Activated CD8-positive, alpha-beta T cell treated with anti-CD3 and anti-CD28 coated beads, Interleukin-2, amount 10 ng/mL, durations not matched to agents 7 days and 5 days (primary cell): ENCODE data around the gene PFKP. TPM values are rescaled to one million over a fixed set of nuclear protein-coding genes. Genes with fewer than 3 reads are reported as not detected.

ENCODE experiments used
- ATAC-seq: fragments of 150-1000 bp; cut with Tn5 transposase; one replicate; pipeline ENCODE4 v1.10.0; 2021; ENCODE audit warnings: moderate library complexity
- CTCF ChIA-PET: fragments of 350-600 bp; sonication (Branson Sonifier 250); formaldehyde crosslinking; loops from one replicate; lab custom pipeline; 2021; ENCODE audit warnings: antibody characterized with exemption; lab: Charles Lee
- POLR2A ChIA-PET: fragments of 350-600 bp; sonication (Branson Sonifier 250); formaldehyde crosslinking; loops from one replicate; lab custom pipeline; 2021; ENCODE audit warnings: antibody characterized with exemption; lab: Charles Lee
- DNase-seq: peaks from one replicate; pipeline ENCODE4 v3.0.0-alpha.2; 2020
- H3K27ac Mint-ChIP-seq: one replicate; pipeline ENCODE4 v1.8.0; 2021; ENCODE audit warnings: mild to moderate bottlenecking, mixed read lengths
- H3K27me3 Mint-ChIP-seq: one replicate; pipeline ENCODE4 v1.8.0; 2021; ENCODE audit warnings: low read depth, mixed read lengths
- H3K36me3 Mint-ChIP-seq: one replicate; pipeline ENCODE4 v1.8.0; 2021; ENCODE audit warnings: low read depth, mixed read lengths
- H3K4me1 Mint-ChIP-seq: one replicate; pipeline ENCODE4 v1.8.0; 2021; ENCODE audit warnings: low read depth, mixed read lengths
- H3K4me3 Mint-ChIP-seq: one replicate; pipeline ENCODE4 v1.8.0; 2021; ENCODE audit warnings: mild to moderate bottlenecking, mixed read lengths
- H3K9me3 Mint-ChIP-seq: one replicate; pipeline ENCODE4 v1.8.0; 2022; ENCODE audit warnings: mixed read lengths; ENCODE audit not compliant: insufficient read depth
- total RNA-seq, 2 experiments: library from RNA; stranded (reverse); gene quantifications; one replicate each; pipeline ENCODE4 v1.2.3, GENCODE V29; 2021

The PFKP gene
- total RNA-seq, 2 experiments from 2014 or later, result 220 to 233 TPM

DNA sequence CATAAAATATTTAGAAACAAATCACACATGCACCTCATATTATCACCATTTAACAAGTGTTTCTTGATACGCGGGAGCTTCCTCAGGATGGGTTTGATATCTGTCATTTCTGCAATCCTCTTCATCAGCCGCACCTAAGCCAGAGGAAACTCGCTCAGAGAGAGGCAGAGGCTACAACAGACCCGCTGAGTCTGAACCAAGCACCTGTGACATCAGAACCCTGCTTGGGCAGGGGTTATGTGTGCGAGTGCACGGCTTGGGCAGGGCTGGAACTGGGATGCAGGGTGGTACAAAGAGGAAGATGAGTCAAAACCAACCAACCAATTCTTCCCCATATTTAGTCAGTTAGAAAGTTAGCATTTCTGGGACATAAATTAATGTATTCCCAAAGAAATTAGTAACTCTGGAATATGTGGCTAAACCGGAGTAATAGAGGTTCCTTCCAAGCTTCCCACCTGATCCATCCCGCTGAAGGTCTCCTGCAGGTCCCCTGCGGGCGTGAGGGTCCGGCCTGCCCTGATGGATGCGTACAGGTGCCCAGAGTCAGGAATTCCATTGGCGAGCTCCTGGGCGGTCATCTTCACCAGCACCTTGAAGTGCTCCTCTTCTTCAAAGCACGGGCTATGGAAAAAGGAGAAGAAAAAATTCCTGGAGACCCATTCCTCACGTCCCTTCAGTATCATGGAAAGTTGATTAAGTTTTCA lies 79.9 kb downstream of the PFKP start:
- DNase-seq (no peak), ATAC-seq (no peak)
- no peaks in the 10 kb centered on the region for H3K27me3 Mint-ChIP-seq
- no peaks in the 10 kb centered on the region for H3K9me3 Mint-ChIP-seq
- H3K27ac Mint-ChIP-seq, result no peak overlapping the region
- POLR2A ChIA-PET, result interaction anchor here (0.6 kb wide), 1 partner anchor 256 kb away, joined by 3 read pairs; no protein-coding TSS in a partner anchor
- no peak overlapping the region for H3K4me3 Mint-ChIP-seq
- H3K36me3 Mint-ChIP-seq, result peaks cover 50% of the 10 kb centered on the region
- no peaks in the 10 kb centered on the region for H3K4me1 Mint-ChIP-seq
- CTCF ChIA-PET, result no interaction called here

DNA sequence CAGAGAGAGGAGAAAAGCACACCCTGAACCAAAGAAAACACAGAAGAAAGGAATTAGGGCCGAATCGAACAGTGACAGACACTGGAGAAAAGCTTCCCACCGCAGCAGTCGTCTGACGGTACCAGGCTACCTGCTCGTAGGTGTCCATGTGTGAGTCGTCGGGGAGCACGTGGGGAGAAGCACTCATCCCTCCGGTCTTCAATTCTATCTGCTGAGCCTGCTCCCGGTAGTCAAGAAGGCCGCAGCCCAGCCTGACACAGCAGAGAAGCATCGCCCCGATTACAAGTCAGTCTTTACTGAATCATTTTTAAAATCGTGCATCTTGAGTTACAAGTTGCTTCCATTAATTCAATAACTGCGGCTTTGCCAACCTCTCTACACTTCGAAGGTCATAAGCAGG lies 80.7 kb downstream of the PFKP start:
- ATAC-seq (no peak), DNase-seq (no peak)
- H3K36me3 Mint-ChIP-seq, result peaks cover 51% of the 10 kb centered on the region
- H3K9me3 Mint-ChIP-seq, result no peaks in the 10 kb centered on the region
- ChIA-PET POLR2A (no interaction called here), CTCF (no interaction called here)
- no peaks in the 10 kb centered on the region for H3K27me3 Mint-ChIP-seq
- no peak overlapping the region for H3K27ac Mint-ChIP-seq
- no peaks in the 10 kb centered on the region for H3K4me1 Mint-ChIP-seq
- no peak overlapping the region for H3K4me3 Mint-ChIP-seq

DNA sequence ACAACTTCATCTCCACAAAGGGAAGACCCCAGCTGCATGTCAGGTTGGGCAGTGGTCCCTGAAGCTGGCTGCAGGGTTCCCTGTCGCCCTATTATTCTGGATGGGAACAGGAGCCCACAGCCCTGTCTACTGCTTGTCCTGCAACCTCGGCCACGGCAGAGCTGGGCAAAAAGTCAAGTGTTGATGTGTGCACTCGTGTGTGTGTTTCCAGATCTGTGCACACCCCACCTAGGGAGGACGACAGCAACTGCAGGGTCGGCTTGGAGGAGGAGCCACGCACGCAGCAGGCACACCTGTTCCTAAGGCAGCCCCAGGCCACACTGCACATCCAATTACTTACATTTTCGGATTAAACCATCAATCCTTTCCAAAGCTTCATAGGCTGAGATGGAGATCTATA lies 81.6 kb downstream of the PFKP start:
- no peak for DNase-seq
- no peak overlapping the region for H3K4me3 Mint-ChIP-seq
- peaks cover 50% of the 10 kb centered on the region for H3K36me3 Mint-ChIP-seq
- H3K4me1 Mint-ChIP-seq, result no peaks in the 10 kb centered on the region
- H3K27ac Mint-ChIP-seq, result no peak overlapping the region
- ATAC-seq, result no peak
- H3K27me3 Mint-ChIP-seq, result no peaks in the 10 kb centered on the region
- H3K9me3 Mint-ChIP-seq, result no peaks in the 10 kb centered on the region
- ChIA-PET CTCF (no interaction called here), POLR2A (no interaction called here)

DNA sequence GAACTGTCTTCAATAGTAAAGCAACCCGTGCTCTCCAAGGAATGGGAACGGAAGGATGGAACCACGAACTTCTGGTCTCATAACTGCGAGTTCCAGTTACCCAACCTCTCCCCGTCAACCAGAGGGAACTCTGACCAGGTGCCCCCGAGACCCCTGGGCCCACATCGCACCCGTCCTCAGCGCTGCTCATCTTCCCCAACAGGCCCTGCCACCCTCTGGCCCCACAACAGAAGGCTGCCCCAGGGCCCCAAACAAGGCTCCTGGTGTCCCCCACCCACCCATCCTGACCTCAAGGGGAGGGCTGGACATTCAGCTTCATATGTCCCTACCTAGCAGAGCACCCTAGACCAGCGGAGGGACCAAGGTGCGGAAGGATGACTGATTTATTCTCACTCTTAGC lies 82.6 kb downstream of the PFKP start:
- H3K27me3 Mint-ChIP-seq, result no peaks in the 10 kb centered on the region
- H3K27ac Mint-ChIP-seq, result no peak overlapping the region
- DNase-seq, result no peak
- no peaks in the 10 kb centered on the region for H3K9me3 Mint-ChIP-seq
- no peaks in the 10 kb centered on the region for H3K4me1 Mint-ChIP-seq
- peaks cover 53% of the 10 kb centered on the region for H3K36me3 Mint-ChIP-seq
- CTCF ChIA-PET, result no interaction called here
- POLR2A ChIA-PET, result no interaction called here
- ATAC-seq, result no peak
- H3K4me3 Mint-ChIP-seq, result no peak overlapping the region

DNA sequence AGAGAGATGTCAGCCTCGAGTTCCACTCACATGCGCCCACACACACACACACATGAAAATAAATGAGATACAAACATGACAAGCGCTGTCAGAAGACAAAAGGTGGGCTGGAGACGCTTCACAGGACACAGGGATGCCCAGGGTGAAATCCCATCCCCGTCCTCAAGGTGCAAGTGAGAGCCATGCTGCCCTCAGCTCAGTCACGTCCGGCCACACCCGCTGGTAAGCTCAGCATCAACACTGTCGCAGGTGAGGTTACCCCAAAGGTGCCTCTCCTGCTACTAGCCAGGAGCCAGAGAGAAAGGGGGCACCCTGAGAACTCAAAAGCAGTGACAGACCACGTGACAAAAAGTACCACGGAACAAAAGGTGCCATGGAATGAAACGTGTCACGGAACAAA lies 83.0 kb downstream of the PFKP start:
- Mint-ChIP-seq H3K4me1 (no peaks in the 10 kb centered on the region), H3K27ac (no peak overlapping the region), H3K36me3 (peaks cover 55% of the 10 kb centered on the region), H3K9me3 (no peaks in the 10 kb centered on the region), H3K27me3 (no peaks in the 10 kb centered on the region), H3K4me3 (no peak overlapping the region)
- no peak for ATAC-seq
- no peak for DNase-seq
- ChIA-PET POLR2A (no interaction called here), CTCF (no interaction called here)

DNA sequence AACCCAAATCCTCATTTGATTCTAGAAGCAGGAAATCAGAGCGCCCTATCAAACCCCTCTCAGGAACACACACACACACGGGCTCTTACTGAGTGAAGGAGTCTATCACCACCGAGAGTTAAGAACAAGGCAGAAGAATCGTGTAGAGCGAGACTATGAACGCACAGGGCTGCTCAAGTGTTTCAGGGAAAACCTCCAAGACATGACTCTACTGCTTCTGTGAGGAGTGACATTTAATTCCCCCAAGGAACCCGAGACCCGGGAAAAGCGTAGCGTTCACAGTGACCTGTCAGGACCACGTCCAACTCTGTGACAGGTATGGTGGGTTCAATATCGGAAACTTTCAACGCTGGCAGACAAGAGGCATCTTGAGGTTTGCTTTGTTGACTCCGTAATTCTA lies 83.6 kb downstream of the PFKP start:
- Mint-ChIP-seq H3K27me3 (no peaks in the 10 kb centered on the region), H3K36me3 (peaks cover 53% of the 10 kb centered on the region), H3K4me1 (no peaks in the 10 kb centered on the region), H3K9me3 (no peaks in the 10 kb centered on the region), H3K27ac (no peak overlapping the region), H3K4me3 (no peak overlapping the region)
- POLR2A ChIA-PET, result no interaction called here
- DNase-seq (no peak), ATAC-seq (no peak)
- CTCF ChIA-PET, result no interaction called here

DNA sequence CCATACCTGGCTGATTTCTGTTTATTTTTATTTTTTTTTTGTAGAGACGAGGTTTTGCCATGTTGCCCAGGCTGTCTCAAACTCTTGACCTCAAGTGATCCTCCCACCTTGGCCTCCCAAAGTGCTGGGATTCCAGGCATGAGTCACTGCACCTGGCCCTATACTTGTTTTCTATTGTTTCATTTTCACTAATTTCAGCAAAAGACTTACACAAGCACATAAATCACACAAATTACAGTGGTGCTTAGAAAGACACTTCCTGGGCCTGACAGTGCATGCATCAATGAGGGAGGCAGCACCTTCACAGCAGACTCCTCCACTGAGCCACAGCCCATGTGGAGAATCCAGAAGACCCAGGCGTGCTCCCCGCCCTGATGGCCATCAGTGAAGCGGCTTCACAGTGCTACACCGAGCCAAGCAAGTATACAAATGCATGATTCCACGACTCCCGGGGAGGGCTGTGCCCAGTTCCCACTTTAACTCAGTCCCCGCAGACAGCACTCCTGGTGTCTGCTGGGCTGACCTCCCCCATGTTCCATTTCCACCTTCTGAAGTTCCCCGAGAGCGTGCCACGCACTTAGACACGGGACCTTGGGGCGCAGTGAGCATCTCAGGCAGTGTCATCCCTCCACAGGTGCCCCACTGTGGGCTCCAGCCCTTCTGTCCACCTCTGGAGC lies 84.7 kb downstream of the PFKP start:
- H3K4me3 Mint-ChIP-seq, result no peak overlapping the region
- H3K4me1 Mint-ChIP-seq, result no peaks in the 10 kb centered on the region
- peak overlapping the region; percentile 18 for H3K27ac Mint-ChIP-seq
- peaks cover 53% of the 10 kb centered on the region for H3K36me3 Mint-ChIP-seq
- ATAC-seq (no peak), DNase-seq (no peak)
- POLR2A ChIA-PET, result no interaction called here
- no peaks in the 10 kb centered on the region for H3K9me3 Mint-ChIP-seq
- CTCF ChIA-PET, result interaction anchor here (2.6 kb wide), 1 partner anchor 12 kb away, joined by 13 read pairs; no protein-coding TSS in a partner anchor
- no peaks in the 10 kb centered on the region for H3K27me3 Mint-ChIP-seq

DNA sequence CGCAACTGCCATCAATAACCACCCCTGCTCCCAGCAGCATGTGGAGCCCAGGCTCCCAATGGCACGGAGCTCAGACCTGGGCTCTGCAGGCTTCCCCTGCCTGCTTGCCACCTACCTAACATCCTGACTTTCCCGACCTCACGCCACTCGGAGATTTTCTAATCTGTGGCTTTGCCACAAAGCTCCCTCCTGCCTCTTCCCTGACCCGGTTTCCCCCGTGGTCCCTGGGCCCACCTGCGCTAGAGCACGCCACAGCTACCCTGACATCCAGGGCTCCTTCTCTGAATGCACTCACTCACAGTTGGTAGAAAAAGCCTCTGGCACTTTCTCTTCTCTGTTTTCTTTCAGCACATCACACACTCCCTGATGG lies 85.2 kb downstream of the PFKP start:
- no peak for ATAC-seq
- H3K9me3 Mint-ChIP-seq, result no peaks in the 10 kb centered on the region
- H3K27me3 Mint-ChIP-seq, result no peaks in the 10 kb centered on the region
- POLR2A ChIA-PET, result interaction anchor here (1.3 kb wide), 1 partner anchor 62 kb away, joined by 3 read pairs; no protein-coding TSS in a partner anchor
- no peak overlapping the region for H3K4me3 Mint-ChIP-seq
- DNase-seq, result no peak
- CTCF ChIA-PET, result interaction anchor here (2.6 kb wide), 1 partner anchor 11 kb away, joined by 13 read pairs; no protein-coding TSS in a partner anchor
- peaks cover 54% of the 10 kb centered on the region for H3K36me3 Mint-ChIP-seq
- H3K27ac Mint-ChIP-seq, result no peak overlapping the region
- H3K4me1 Mint-ChIP-seq, result no peaks in the 10 kb centered on the region

DNA sequence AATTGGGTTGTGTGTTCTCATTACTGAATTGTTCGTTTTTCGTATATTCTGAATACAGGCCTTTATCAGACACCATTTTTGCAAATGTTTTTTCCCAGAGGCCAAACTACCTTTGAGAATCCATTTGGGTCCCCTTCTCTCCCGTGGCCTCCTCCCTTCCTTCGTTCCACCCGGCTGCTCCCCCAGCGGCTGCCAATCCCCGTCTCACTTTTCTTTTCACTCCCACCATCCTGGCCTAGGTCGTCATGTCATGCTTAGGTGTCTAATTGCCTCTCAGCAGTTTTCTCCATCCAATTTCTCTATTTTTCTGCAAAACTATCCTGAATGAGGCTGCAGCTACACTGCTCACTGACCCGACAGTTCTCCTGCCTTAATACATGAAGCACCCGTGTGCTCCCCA lies 87.3 kb downstream of the PFKP start:
- Mint-ChIP-seq H3K4me1 (no peaks in the 10 kb centered on the region), H3K9me3 (no peaks in the 10 kb centered on the region), H3K4me3 (no peak overlapping the region), H3K27ac (no peak overlapping the region), H3K36me3 (peaks cover 58% of the 10 kb centered on the region), H3K27me3 (no peaks in the 10 kb centered on the region)
- DNase-seq (no peak), ATAC-seq (no peak)
- ChIA-PET POLR2A (no interaction called here), CTCF (interaction anchor here (2.6 kb wide), 1 partner anchor 9 kb away, joined by 13 read pairs; no protein-coding TSS in a partner anchor)

DNA sequence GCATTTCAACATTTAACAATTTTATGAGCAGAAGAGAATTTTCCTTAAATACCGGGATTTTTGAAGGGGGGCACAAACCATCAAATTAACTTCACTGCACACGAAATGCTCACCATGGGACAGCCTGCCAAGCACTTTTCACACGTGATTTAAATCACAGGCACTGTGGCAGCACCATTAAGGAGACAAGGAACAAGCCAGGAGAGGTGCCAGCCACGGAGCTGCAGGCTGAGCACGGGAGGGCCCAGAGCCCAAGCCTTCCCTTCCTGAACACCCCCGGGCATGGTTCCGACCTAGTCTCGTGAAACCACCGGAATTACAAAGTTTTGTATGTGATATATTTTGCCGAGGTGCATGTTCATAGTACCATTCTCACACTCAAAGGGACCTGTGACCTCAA lies 91.8 kb downstream of the PFKP start:
- peaks cover 55% of the 10 kb centered on the region for H3K36me3 Mint-ChIP-seq
- ChIA-PET POLR2A (no interaction called here), CTCF (no interaction called here)
- H3K4me1 Mint-ChIP-seq, result no peaks in the 10 kb centered on the region
- no peak overlapping the region for H3K4me3 Mint-ChIP-seq
- no peaks in the 10 kb centered on the region for H3K9me3 Mint-ChIP-seq
- H3K27ac Mint-ChIP-seq, result no peak overlapping the region
- H3K27me3 Mint-ChIP-seq, result no peaks in the 10 kb centered on the region
- DNase-seq (no peak), ATAC-seq (no peak)

DNA sequence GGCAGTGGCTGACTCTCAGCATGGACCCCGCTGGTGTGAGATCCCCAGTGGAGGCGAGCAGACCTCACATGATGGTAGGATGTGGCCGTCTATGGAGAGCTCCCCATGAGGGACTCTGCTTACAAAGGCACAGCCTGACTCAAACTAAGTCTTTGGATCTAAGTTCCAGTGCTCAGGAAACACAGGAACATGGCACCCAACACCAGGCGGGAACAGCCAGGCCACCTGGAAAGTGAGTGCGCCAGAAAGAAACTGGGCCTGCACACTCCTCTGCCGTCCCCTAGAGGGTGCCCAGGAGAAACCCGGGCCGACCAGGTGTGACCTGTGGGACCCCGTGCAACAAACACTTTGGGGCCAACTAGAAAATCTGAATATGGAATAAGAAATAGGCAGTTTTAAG lies 95.2 kb downstream of the PFKP start:
- ChIA-PET CTCF (interaction anchor here (3.8 kb wide), 1 partner anchor 9 kb away, joined by 13 read pairs; no protein-coding TSS in a partner anchor), POLR2A (no interaction called here)
- no peaks in the 10 kb centered on the region for H3K4me1 Mint-ChIP-seq
- H3K9me3 Mint-ChIP-seq, result no peaks in the 10 kb centered on the region
- DNase-seq (no peak), ATAC-seq (peak; percentile 47)
- H3K36me3 Mint-ChIP-seq, result peaks cover 58% of the 10 kb centered on the region
- H3K27me3 Mint-ChIP-seq, result no peaks in the 10 kb centered on the region
- no peak overlapping the region for H3K27ac Mint-ChIP-seq
- H3K4me3 Mint-ChIP-seq, result no peak overlapping the region

DNA sequence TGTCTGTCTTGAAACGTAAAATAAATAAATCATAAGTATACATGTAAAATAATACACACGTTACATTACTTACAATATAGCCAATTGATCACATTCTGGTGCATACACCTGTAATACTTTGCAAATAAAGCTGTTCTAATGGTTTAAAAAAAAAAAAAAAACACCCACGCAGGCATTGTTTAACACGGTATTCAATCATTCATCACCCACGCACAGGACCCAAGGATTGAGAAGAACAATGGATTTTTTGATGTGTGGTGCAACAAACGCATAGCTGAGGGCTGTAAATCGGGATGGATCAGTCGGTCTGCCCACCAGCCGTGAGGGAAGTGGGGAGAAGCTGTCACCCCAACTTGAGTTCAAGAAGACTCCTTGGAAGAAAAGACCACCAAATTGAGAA lies 96.5 kb downstream of the PFKP start:
- POLR2A ChIA-PET, result interaction anchor here (0.9 kb wide), 1 partner anchor 9 kb away, joined by 5 read pairs; the partner anchor contains the start of gene PITRM1
- Mint-ChIP-seq H3K4me1 (no peaks in the 10 kb centered on the region), H3K9me3 (no peaks in the 10 kb centered on the region), H3K4me3 (no peak overlapping the region), H3K27ac (no peak overlapping the region), H3K36me3 (peaks cover 60% of the 10 kb centered on the region), H3K27me3 (no peaks in the 10 kb centered on the region)
- no peak for ATAC-seq
- no peak for DNase-seq
- CTCF ChIA-PET, result interaction anchor here (3.8 kb wide), 1 partner anchor 11 kb away, joined by 13 read pairs; no protein-coding TSS in a partner anchor
